Right cardiac atrium (tissue), 5 donors: ENCODE measurements around the gene PREP. TPM values are rescaled to one million over a fixed set of nuclear protein-coding genes. Genes with fewer than 3 reads are reported as not detected.
A peak's percentile ranks its signal among the peaks of the same experiment; 100 is the strongest.

Source experiments
- ATAC-seq, 2 donors: fragments of 200-7000 bp; cut with Tn5 transposase; one replicate each; pipeline versions ENCODE4 v1.8.0 to v1.9.1; 2020; ENCODE audit warnings: moderate library complexity in 2 of 2, mild to moderate bottlenecking in 1 of 2
- DNase-seq, 3 donors: peaks; one replicate each; pipeline ENCODE4 v3.0.0-alpha.2; 2020
- H3K27ac ChIP-seq: one replicate; pipeline ENCODE4 v1.5.1; 2013; ENCODE audit warnings: mild to moderate bottlenecking, low read length, control low read depth, moderate library complexity
- H3K27me3 ChIP-seq: one replicate; pipeline ENCODE4 v1.6.1; 2013; ENCODE audit not compliant: control insufficient read depth, insufficient read depth
- H3K4me1 ChIP-seq: one replicate; pipeline ENCODE4 v1.6.1; 2013; ENCODE audit warnings: low read length; ENCODE audit not compliant: control insufficient read depth, insufficient read depth
- H3K4me3 ChIP-seq: one replicate; pipeline ENCODE4 v1.5.1; 2013; ENCODE audit warnings: low read length, control low read depth
- H3K9me3 ChIP-seq: one replicate; pipeline ENCODE4 v1.6.1; 2013; ENCODE audit warnings: low read length; ENCODE audit not compliant: control insufficient read depth
- WGBS: extraction: QIAGEN DNeasy Blood & Tissue Kit; methylation state at CpG from one replicate; pipeline ENCODE4 v1.1.7; 2013; 5-methylcytosine and 5-hydroxymethylcytosine counted together
- intact Hi-C, 4 donors: fragments of 100-400 bp; cut with DNase I; formaldehyde crosslinking; loops; one replicate each; pipeline versions ENCODE4 v1.11.0 to v1.14.0; 2022 to 2023
- polyA plus RNA-seq: library from polyadenylated mRNA; stranded (reverse); fragments of 200-250 nt; gene quantifications from one replicate; pipeline ENCODE4 v1.2.3, GENCODE V29; 2013
- total RNA-seq, 4 donors: library from RNA; stranded (reverse); fragmentation: NEBNext Ultra II Directional; extraction: Animal tissue kit (Norgen Biotek cat#: 25700); gene quantifications; one replicate each; pipeline ENCODE4 v1.2.1, GENCODE V29; 2021
- donor health status: healthy with polysubstance abuse.
- donor health status: DM: no; HTN: yes; CAD: no.
- donor health status: DM: no; HTN: no; CAD: no.
- donor health status: DM: no; HTN: yes; CAD: no; lungs with severe emphysema.
- donor health status: DM: yes; HTN: yes; CAD: no.

Gene PREP
- total and polyA plus RNA-seq, 5 donors = 19.5 to 26.8 (median 26.0) TPM

DNA sequence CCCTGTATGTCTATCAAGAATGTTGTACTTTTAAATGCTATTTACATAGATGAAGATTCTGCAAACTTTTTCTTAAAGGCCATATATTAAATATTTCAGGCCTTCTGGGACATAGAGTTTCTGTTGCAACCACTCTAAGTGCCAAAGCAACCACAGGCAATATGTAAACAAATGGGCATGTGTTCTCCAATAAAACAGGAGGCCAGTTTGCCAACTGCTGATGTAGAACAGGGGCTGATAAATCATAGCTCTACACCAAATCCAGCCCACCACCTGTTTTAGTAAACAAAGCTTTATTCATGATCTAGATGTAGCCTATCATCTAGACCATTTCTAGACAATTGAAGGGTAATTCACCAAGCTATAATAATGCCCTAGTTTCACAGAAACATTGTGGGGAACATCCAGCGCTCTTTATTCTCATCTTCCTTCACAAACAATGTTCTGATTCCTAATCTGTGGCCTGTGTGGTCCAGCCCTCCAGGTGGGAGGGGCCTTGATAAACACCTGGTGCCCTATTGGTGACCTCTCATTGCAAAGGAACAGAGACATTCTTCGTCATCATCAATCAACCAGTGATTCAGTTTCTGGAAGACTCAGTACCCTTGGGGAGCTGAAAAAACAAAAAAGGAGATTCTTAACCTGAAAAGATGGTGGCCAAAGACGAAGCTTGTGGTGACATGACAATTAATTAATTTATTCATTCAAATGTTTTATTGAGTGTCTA, 80.2 kb downstream of the PREP start:
- H3K9me3 ChIP-seq = no peaks in the 10 kb centered on the region
- H3K27ac ChIP-seq = no peak overlapping the region
- intact Hi-C loops = no loop called here
- H3K4me3 ChIP-seq = no peak overlapping the region
- ATAC-seq = no peak
- no peaks in the 10 kb centered on the region for H3K27me3 ChIP-seq
- WGBS = 97% methylated on average over 3 of the region's 3 CpGs
- no peaks in the 10 kb centered on the region for H3K4me1 ChIP-seq
- no peak for DNase-seq

DNA sequence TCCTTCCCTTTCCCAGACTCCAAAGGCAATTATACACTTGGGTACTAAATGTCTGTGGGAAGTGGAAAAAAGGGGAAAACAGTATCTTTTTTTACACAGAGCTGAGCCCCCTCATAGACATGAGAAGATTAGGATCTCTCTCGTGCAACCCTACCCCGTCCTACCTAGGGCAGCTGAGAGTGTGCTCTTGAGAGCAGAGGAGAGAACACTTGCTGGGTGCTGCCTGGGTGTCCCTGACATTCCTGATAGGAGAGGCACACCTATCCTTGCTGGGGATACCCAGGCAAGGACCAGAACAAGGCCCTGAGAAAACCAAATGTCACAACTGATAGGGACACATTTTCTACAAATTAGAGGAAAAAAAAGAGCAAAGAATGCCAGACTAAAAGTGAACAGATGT, 81.2 kb downstream of the PREP start:
- intact Hi-C loops = no loop called here
- WGBS = 94% methylated on average over 2 of the region's 2 CpGs
- Histone ChIP-seq H3K27ac (no peak overlapping the region), H3K9me3 (no peaks in the 10 kb centered on the region), H3K4me3 (no peak overlapping the region), H3K4me1 (no peaks in the 10 kb centered on the region), H3K27me3 (no peaks in the 10 kb centered on the region)
- no peak for DNase-seq
- ATAC-seq = no peak

DNA sequence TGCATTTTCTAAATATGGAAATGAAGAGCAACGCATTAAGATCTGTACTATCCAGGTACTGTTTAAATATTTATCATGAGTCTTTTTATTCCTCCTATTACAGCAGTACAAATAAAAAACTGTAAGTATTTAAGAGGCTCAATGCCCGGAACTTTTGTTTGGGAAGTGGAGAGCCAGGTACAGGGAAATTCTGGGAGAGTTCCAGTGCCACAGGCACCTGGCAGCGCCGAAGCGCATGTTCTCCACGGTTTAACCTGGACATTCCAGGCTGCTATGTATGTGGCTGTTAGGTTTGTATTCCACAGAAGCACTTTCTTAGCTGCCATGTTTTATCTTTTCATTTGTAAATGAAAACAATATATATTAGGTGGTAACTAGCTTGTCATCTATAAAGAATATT, 81.7 kb downstream of the PREP start:
- intact Hi-C loops = no loop called here
- Histone ChIP-seq H3K9me3 (no peaks in the 10 kb centered on the region), H3K4me3 (no peak overlapping the region), H3K4me1 (no peaks in the 10 kb centered on the region), H3K27me3 (no peaks in the 10 kb centered on the region), H3K27ac (no peak overlapping the region)
- 94% methylated on average over 6 of the region's 6 CpGs for WGBS
- no peak for ATAC-seq
- no peak for DNase-seq

DNA sequence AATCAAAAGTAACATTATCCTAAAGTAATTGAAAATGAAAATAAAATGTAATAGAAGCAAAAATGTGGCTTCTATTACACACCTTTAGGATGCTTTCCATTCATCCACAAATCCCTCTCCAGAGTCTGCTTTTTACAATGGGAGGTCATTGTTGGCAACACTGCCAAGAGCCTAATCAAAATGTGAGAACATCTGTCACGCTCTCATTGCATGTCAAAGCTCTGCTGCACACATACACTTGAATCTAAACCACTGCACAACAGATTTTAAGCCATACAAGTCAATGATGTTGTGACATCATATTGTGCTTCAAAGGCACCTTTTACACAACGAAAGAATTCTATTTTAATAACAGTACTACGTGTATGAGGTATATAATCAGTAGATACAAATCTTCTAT, 82.1 kb downstream of the PREP start:
- no peaks in the 10 kb centered on the region for H3K4me1 ChIP-seq
- ATAC-seq (peak in 1 of 2 donors; percentile 38), DNase-seq (no peak)
- H3K4me3 ChIP-seq = no peak overlapping the region
- no peak overlapping the region for H3K27ac ChIP-seq
- intact Hi-C loops = no loop called here
- no peaks in the 10 kb centered on the region for H3K27me3 ChIP-seq
- H3K9me3 ChIP-seq = no peaks in the 10 kb centered on the region
- WGBS = 66% methylated on average over 3 of the region's 3 CpGs

DNA sequence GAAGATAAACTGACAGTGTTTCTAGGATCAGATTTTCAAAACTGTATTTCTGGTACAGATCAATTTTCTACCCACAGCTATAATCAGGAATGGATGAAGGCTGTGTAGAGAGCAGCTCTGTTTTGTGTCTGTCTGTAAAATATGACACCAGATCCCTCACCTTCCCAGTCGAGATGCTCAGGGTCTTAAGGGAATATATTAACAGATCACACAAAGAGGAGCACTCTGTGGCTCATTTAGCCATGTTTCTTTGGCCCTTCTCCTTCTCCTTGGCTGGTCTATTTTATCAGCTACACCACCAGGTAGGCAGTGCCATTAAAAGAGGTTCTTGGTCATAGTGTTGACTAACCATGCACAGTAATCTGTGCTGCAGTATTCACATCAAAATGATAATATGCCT, 82.6 kb downstream of the PREP start:
- H3K4me1 ChIP-seq = no peaks in the 10 kb centered on the region
- H3K4me3 ChIP-seq = no peak overlapping the region
- ATAC-seq (no peak), DNase-seq (no peak)
- intact Hi-C loops = no loop called here
- no peaks in the 10 kb centered on the region for H3K27me3 ChIP-seq
- H3K27ac ChIP-seq = no peak overlapping the region
- WGBS = 42% methylated on average over 1 of the region's 1 CpG
- no peaks in the 10 kb centered on the region for H3K9me3 ChIP-seq

DNA sequence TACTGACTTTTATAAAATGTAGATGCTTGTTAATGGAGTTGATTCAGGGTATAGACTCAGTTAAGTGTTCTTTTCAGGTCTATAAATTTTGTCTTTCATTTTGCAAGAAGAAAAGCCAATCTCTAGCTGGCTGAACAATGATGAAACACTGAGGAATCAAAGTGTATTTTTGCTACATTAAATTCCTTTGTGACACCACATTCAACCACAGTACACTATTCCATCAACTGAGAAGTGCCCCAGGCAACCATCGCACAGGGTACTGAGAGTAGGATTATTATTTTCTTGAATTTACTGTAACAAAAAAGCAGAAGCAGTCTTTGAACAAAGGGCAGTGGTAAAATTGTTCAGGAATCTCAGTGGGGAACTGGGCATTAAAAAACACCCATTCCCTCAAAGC, 83.6 kb downstream of the PREP start:
- Histone ChIP-seq H3K4me3 (no peak overlapping the region), H3K27me3 (no peaks in the 10 kb centered on the region), H3K27ac (no peak overlapping the region), H3K9me3 (no peaks in the 10 kb centered on the region), H3K4me1 (no peaks in the 10 kb centered on the region)
- DNase-seq (no peak), ATAC-seq (no peak)
- 94% methylated on average over 1 of the region's 1 CpG for WGBS
- intact Hi-C loops = no loop called here

DNA sequence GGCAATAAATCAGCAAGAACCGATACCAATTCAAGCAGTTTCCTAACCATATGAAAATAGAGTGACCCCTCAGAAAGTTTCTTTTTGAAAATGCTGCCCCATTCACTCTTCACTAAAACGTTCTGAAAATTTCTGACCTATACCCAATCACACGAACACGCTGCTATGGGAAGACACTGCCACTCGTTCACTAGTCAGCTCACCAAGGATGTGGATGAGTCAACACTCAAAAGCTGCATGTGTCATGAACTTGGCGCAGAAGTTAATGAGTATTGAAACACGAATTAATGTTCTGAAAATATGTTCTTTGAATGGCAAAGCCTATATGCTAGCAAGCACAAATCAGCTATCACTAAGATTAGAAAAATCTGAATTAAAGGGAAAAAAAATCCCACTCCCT, 84.2 kb downstream of the PREP start:
- Histone ChIP-seq H3K27ac (no peak overlapping the region), H3K9me3 (no peaks in the 10 kb centered on the region), H3K4me3 (no peak overlapping the region), H3K4me1 (no peaks in the 10 kb centered on the region), H3K27me3 (no peaks in the 10 kb centered on the region)
- intact Hi-C loops = no loop called here
- whole genome bisulfite sequencing = 87% methylated on average over 7 of the region's 7 CpGs
- no peak for ATAC-seq
- DNase-seq = no peak

DNA sequence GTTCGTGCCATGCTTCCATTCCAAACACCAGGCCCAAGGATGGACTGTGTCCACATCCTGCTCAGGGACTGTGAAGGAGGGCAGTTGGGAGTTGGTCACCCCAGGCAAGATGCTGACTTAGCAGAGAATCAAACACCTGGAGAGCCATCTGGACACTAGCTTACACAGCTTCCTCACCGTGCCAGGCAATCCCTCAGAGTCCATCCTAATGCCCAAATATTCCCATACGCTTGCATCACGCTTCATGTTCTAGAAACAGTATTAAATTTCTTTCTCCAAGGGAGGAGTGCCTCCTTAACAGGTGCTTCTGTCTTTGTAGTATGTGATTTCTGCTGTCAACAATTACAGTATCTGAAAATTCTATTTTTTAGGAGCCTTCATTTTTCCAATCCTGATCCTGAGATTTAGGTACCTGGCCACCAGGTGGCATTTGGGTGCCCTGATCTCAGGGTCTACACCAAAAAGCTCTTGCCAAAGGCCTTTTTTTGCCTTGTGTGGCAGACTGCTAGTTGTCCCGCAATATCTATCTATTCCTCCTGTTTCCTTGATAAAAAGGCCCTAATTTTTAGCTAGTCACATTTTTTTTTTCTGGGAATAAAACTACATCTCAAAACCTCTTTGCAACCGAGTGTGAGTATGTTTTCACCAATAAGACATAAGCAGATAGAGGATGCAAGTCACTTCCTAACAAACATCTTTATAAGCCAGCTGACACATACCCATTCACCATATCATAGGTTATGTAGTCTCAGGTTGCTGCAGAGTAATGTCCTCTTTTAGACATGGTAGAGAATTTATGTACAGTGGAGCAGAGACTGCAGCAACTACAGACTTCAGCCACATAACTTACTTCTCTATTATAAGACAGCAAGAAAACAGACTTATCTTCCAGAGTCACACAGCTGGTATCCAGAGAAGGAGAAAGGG, 85.0 kb downstream of the PREP start:
- Histone ChIP-seq H3K4me1 (no peaks in the 10 kb centered on the region), H3K27me3 (no peaks in the 10 kb centered on the region), H3K27ac (no peak overlapping the region), H3K9me3 (no peaks in the 10 kb centered on the region), H3K4me3 (no peak overlapping the region)
- DNase-seq (no peak), ATAC-seq (no peak)
- WGBS = 98% methylated on average over 6 of the region's 6 CpGs
- intact Hi-C loops = no loop called here

DNA sequence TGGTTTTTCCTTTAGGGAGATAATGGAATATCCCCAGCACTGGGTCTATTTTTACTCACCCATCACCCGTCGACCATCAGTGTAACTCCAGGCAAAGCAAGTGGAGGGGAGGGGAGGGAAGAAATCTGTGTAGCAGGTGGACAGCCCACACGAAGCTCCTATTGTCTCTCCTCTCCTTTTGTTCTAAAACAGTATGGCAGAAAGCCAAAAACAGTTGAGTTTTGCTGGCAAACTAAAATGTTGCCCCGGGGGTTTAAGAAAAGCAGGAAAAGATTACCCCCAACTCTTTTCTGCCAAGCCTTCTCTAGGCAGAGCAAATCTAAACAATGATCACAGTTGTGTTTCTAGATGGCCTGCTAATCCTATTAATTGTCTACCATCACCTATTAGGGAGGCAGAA, 89.7 kb downstream of the PREP start:
- intact Hi-C loops = no loop called here
- no peak overlapping the region for H3K27ac ChIP-seq
- WGBS = 50% methylated on average over 4 of the region's 4 CpGs
- H3K27me3 ChIP-seq = no peaks in the 10 kb centered on the region
- H3K9me3 ChIP-seq = no peaks in the 10 kb centered on the region
- peaks cover 6% of the 10 kb centered on the region for H3K4me1 ChIP-seq
- no peak for DNase-seq
- no peak for ATAC-seq
- H3K4me3 ChIP-seq = no peak overlapping the region

DNA sequence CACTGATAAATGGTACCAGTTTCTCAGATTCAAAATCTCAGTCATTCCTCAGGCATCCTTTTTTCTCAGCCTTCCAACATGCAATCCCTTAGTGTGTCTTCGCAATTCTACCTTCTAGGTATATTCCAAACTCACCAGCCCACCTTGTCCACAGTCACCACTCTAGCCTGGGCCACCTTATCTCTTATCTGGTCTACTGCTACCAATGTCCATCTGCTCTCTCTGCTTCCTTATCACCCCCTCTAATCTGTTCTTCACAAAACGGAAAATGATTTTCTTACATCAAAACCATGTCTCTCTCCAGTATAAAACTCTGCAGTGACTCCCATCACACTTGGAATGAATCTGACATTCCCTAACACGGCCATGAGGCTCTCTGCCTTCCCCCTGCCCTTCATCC, 91.9 kb downstream of the PREP start:
- Histone ChIP-seq H3K27me3 (no peaks in the 10 kb centered on the region), H3K4me1 (peaks cover 6% of the 10 kb centered on the region), H3K4me3 (no peak overlapping the region), H3K27ac (no peak overlapping the region), H3K9me3 (no peaks in the 10 kb centered on the region)
- ATAC-seq (no peak), DNase-seq (no peak)
- WGBS = 81% methylated on average over 3 of the region's 3 CpGs
- intact Hi-C loops = no loop called here

DNA sequence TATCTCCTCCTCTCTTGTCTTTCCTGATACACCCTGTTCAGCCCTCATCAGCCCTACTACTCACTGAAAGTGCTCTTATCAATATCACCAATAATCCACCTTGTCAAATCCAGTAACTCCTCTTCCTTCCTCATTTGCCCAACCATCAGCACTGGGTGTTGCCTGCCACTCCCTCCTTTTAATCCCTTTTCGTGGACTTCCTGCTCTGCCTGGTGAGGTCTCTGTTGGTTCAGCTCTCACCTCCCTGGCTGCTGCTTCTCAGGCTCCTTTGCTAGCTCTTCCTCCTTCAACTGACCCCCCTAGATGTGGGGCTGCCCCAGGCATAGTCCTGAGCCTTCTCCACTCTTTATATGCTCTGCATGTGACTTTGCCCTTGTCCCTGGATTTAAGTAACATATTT, 92.5 kb downstream of the PREP start:
- intact Hi-C loops = no loop called here
- 72% methylated on average over 1 of the region's 1 CpG for WGBS
- Histone ChIP-seq H3K9me3 (no peaks in the 10 kb centered on the region), H3K4me3 (no peak overlapping the region), H3K27ac (no peak overlapping the region), H3K4me1 (peaks cover 6% of the 10 kb centered on the region), H3K27me3 (no peaks in the 10 kb centered on the region)
- no peak for ATAC-seq
- no peak for DNase-seq
